ENCODE data around the gene IL5.

- no peak for TF ChIP-seq CTCF (conservative IDR thresholded peaks at IDR 0.05; ENCODE audit: low read depth, low read length)
- no peak for TF ChIP-seq EZH2 (IDR thresholded peaks at IDR 0.05; ENCODE audit: borderline replicate concordance, low read depth, low read length, poor library complexity, severe bottlenecking)
Measured at GRCh38 chr5:132556153-132556762, 12.9 kb upstream of the IL5 start.

Data from A673 (cell line).